Omental fat pad (tissue), 4 donors: ENCODE data around the gene CTRB2. TPM values are rescaled to one million over a fixed set of nuclear protein-coding genes. Genes with fewer than 3 reads are reported as not detected.

Source experiments
- ATAC-seq: fragments of 150-250 bp; one replicate; pipeline ENCODE4 v1.9.1; 2016; ENCODE audit warnings: mild to moderate bottlenecking, moderate library complexity; ENCODE audit not compliant: low FRiP score
- DNase-seq: peaks from one replicate; pipeline ENCODE4 v3.0.0-alpha.2; 2019; ENCODE audit warnings: low spot score
- total RNA-seq, 4 donors: library from RNA; depleted of rRNA; stranded (reverse); fragments of >200 nt; gene quantifications; one replicate each; pipeline ENCODE4 v1.1.0, GENCODE V29; 2016
- TF ChIP-seq, protein P1 (sequence below), 3 donors: fragments of 450-650 bp; IDR thresholded peaks; one replicate each; pipeline ENCODE4 v1.5.1; 2016 to 2017; ENCODE audit warnings: antibody characterized with exemption in 3 of 3, mild to moderate bottlenecking in 3 of 3, moderate library complexity in 2 of 3

Gene CTRB2
- total RNA-seq, 4 donors from 2014 or later, result not detected

GRCh38 chr16:75239542-75240122, 32.7 kb upstream of the CTRB2 start:
- no peak for ATAC-seq
- DNase-seq, result no peak
- TF ChIP-seq, protein P1, sequence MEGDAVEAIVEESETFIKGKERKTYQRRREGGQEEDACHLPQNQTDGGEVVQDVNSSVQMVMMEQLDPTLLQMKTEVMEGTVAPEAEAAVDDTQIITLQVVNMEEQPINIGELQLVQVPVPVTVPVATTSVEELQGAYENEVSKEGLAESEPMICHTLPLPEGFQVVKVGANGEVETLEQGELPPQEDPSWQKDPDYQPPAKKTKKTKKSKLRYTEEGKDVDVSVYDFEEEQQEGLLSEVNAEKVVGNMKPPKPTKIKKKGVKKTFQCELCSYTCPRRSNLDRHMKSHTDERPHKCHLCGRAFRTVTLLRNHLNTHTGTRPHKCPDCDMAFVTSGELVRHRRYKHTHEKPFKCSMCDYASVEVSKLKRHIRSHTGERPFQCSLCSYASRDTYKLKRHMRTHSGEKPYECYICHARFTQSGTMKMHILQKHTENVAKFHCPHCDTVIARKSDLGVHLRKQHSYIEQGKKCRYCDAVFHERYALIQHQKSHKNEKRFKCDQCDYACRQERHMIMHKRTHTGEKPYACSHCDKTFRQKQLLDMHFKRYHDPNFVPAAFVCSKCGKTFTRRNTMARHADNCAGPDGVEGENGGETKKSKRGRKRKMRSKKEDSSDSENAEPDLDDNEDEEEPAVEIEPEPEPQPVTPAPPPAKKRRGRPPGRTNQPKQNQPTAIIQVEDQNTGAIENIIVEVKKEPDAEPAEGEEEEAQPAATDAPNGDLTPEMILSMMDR (IDR thresholded peaks at IDR 0.05), result no peak

- DNase-seq (no peak), ATAC-seq (peak; percentile 5)
- TF ChIP-seq, protein P1 (IDR thresholded peaks at IDR 0.05), result no peak
Measured at GRCh38 chr16:75238853-75239541, 32.0 kb upstream of the CTRB2 start.

GRCh38 chr16:75238132-75238852, 31.3 kb upstream of the CTRB2 start:
- peak; percentile 48 for ATAC-seq

GRCh38 chr16:75237398-75238131, 30.6 kb upstream of the CTRB2 start:
- no peak for DNase-seq
- no peak for ATAC-seq
- TF ChIP-seq, protein P1 (IDR thresholded peaks at IDR 0.05), result no peak

More at GRCh38 chr16:75238132-75238852, 31.3 kb upstream of the CTRB2 start:
- DNase-seq, result no peak
- TF ChIP-seq, protein P1 (IDR thresholded peaks at IDR 0.05), result no peak

DNA sequence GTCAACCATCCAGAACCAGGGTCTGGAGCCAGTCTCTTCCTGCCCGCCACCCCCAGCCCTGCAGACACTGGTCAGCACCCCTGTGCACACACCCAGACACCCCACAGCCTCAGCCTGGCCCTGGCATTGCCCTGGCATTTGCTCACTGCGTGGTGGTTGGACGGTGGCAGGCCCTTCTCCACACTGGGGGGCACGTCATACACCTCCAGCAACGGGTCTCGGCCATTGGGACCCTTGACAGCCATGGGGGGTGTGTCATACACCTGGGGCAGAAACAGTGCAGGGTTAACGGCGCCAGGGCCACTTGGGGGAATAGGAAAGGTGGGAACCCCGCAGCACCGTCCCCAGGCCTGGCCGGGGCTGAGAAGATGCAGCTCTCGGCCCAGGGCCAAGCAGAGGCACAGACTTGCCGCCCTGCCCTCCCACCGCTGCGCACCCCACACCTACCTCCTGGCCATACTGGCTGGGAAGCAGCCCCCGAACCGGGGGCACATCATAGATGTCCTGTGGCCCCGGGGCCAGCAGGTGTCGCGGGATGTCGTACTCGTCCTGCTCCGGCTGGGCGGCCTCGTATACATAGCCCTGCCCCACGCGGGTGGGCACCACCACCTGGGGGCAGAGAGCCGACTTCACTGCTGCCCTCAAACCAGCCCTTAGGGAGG, 29.9 kb upstream of the CTRB2 start:
- TF ChIP-seq, protein P1 (IDR thresholded peaks at IDR 0.05), result no peak
- DNase-seq (no peak), ATAC-seq (no peak)

GRCh38 chr16:75236232-75236631, 29.3 kb upstream of the CTRB2 start:
- DNase-seq, result no peak
- TF ChIP-seq, protein P1 (IDR thresholded peaks at IDR 0.05), result no peak
- no peak for ATAC-seq
